PC-3 (cell line): ENCODE data around the gene ITGB3.

ENCODE experiments used
- CTCF ChIP-seq: fragments of 300-600 bp; sonication (generic); conservative IDR thresholded peaks from 2 replicates; pipeline ENCODE4 v1.5.1; 2017; ENCODE audit warnings: antibody characterized with exemption, low read depth, mild to moderate bottlenecking, low read length
- EZH2 ChIP-seq: fragments of 300-600 bp; sonication (generic); IDR thresholded peaks from one replicate; pipeline ENCODE4 v1.6.1; 2017; ENCODE audit warnings: antibody characterized with exemption, mild to moderate bottlenecking, low read length; ENCODE audit not compliant: unreplicated experiment
- EZH2phosphoT487 ChIP-seq: fragments of 300-600 bp; sonication (generic); IDR thresholded peaks from 2 replicates; pipeline ENCODE4 v1.6.1; 2018; ENCODE audit warnings: mild to moderate bottlenecking, antibody characterized with exemption, low read length, borderline replicate concordance

- no peak for TF ChIP-seq CTCF
- no peak for TF ChIP-seq EZH2
- TF ChIP-seq EZH2phosphoT487, result no peak
Observed at GRCh38 chr17:47252766-47253512, 688 bp upstream of the ITGB3 start.
